H9 (cell line): Measurements from ENCODE around the gene DMD. TPM values are rescaled to one million over a fixed set of nuclear protein-coding genes. Genes with fewer than 3 reads are reported as not detected.

Source experiments
- DNase-seq: peaks from one replicate; pipeline ENCODE4 v3.0.0-alpha.2; 2017
- H2AFZ ChIP-seq: one replicate; pipeline ENCODE4 v1.6.1; 2013; ENCODE audit warnings: mild to moderate bottlenecking, low read length, control low read depth, moderate library complexity
- H2AK5ac ChIP-seq: 2 replicates; pipeline ENCODE4 v1.6.1; 2013; ENCODE audit warnings: low read length, control low read depth, mixed read lengths; ENCODE audit not compliant: insufficient read length
- H2BK120ac ChIP-seq: one replicate; pipeline ENCODE4 v1.6.1; 2013; ENCODE audit warnings: low read depth, mild to moderate bottlenecking, low read length, control low read depth, inconsistent platforms; ENCODE audit not compliant: poor library complexity, severe bottlenecking
- H2BK12ac ChIP-seq: 2 replicates; pipeline ENCODE4 v1.6.1; 2013; ENCODE audit warnings: low read length, control low read depth, mixed read lengths, low read depth; ENCODE audit not compliant: insufficient read length
- H2BK15ac ChIP-seq: 2 replicates; pipeline ENCODE4 v1.6.1; 2013; ENCODE audit warnings: low read depth, low read length, control low read depth
- H2BK20ac ChIP-seq: one replicate; pipeline ENCODE4 v1.6.1; 2013; ENCODE audit warnings: low read depth, mild to moderate bottlenecking, low read length, control low read depth, inconsistent platforms; ENCODE audit not compliant: poor library complexity, severe bottlenecking
- H2BK5ac ChIP-seq: 2 replicates; pipeline ENCODE4 v1.6.1; 2013; ENCODE audit warnings: low read length, control low read depth, mixed read lengths; ENCODE audit not compliant: insufficient read length
- H3K14ac ChIP-seq: 2 replicates; pipeline ENCODE4 v1.6.1; 2013; ENCODE audit warnings: low read length, control low read depth; ENCODE audit not compliant: insufficient read depth
- H3K18ac ChIP-seq: 2 replicates; pipeline ENCODE4 v1.6.1; 2013; ENCODE audit warnings: low read depth, mild to moderate bottlenecking, mixed read lengths, low read length, control low read depth; ENCODE audit not compliant: insufficient read length
- H3K23ac ChIP-seq: 2 replicates; pipeline ENCODE4 v1.6.1; 2013; ENCODE audit warnings: low read length, control low read depth, mixed read lengths, low read depth; ENCODE audit not compliant: insufficient read length
- H3K23me2 ChIP-seq: 2 replicates; pipeline ENCODE4 v1.6.1; 2013; ENCODE audit warnings: low read depth, mild to moderate bottlenecking, mixed read lengths, low read length, control low read depth; ENCODE audit not compliant: insufficient read length, poor library complexity, severe bottlenecking
- H3K27ac ChIP-seq: 2 replicates; pipeline ENCODE4 v1.5.1; 2013; ENCODE audit warnings: low read length, control low read depth, mixed read lengths, low read depth; ENCODE audit not compliant: insufficient read length
- H3K27me3 ChIP-seq: 2 replicates; pipeline ENCODE4 v1.6.1; 2013; ENCODE audit warnings: low read length, control low read depth, inconsistent platforms; ENCODE audit not compliant: insufficient read depth
- H3K4ac ChIP-seq: 2 replicates; pipeline ENCODE4 v1.6.1; 2013; ENCODE audit warnings: low read depth, mild to moderate bottlenecking, control low read depth, inconsistent platforms, low read length, moderate library complexity
- H3K4me1 ChIP-seq: 2 replicates; pipeline ENCODE4 v1.6.1; 2013; ENCODE audit warnings: low read length, control low read depth, inconsistent platforms; ENCODE audit not compliant: insufficient read depth
- H3K4me2 ChIP-seq: 2 replicates; pipeline ENCODE4 v1.6.1; 2013; ENCODE audit warnings: low read length, control low read depth, mixed read lengths; ENCODE audit not compliant: insufficient read length, insufficient read depth
- H3K56ac ChIP-seq: 2 replicates; pipeline ENCODE4 v1.6.1; 2013; ENCODE audit warnings: low read depth, mild to moderate bottlenecking, mixed read lengths, low read length, control low read depth; ENCODE audit not compliant: insufficient read length
- H3K79me1 ChIP-seq: 2 replicates; pipeline ENCODE4 v1.6.1; 2013; ENCODE audit warnings: low read depth, mild to moderate bottlenecking, moderate library complexity, low read length, control low read depth, inconsistent platforms; ENCODE audit not compliant: insufficient read depth, poor library complexity, severe bottlenecking
- H3K79me2 ChIP-seq: 2 replicates; pipeline ENCODE4 v1.6.1; 2013; ENCODE audit warnings: low read length, control low read depth, inconsistent platforms; ENCODE audit not compliant: insufficient read depth
- H3K9ac ChIP-seq: 2 replicates; pipeline ENCODE4 v1.6.1; 2013; ENCODE audit warnings: low read length, control low read depth, mixed read lengths; ENCODE audit not compliant: insufficient read length; ENCODE audit errors: extremely low read depth
- H3K9me3 ChIP-seq: one replicate; pipeline ENCODE4 v1.6.1; 2013; ENCODE audit warnings: low read depth, low read length, inconsistent platforms; ENCODE audit not compliant: control insufficient read depth
- H3T11ph ChIP-seq: one replicate; pipeline ENCODE4 v1.6.1; 2013; ENCODE audit warnings: mild to moderate bottlenecking, low read length, control low read depth, inconsistent platforms
- H4K20me1 ChIP-seq: one replicate; pipeline ENCODE4 v1.6.1; 2013; ENCODE audit not compliant: control insufficient read depth, insufficient read length, insufficient read depth
- H4K5ac ChIP-seq: 2 replicates; pipeline ENCODE4 v1.6.1; 2013; ENCODE audit warnings: low read depth, mild to moderate bottlenecking, mixed read lengths, low read length, control low read depth; ENCODE audit not compliant: insufficient read length
- H4K8ac ChIP-seq: replicated peaks from 2 replicates; pipeline ENCODE4 v1.6.1; 2013; ENCODE audit warnings: low read length, control low read depth, mixed read lengths, low read depth; ENCODE audit not compliant: insufficient read length
- H4K91ac ChIP-seq: 2 replicates; pipeline ENCODE4 v1.6.1; 2013; ENCODE audit warnings: low read depth, mild to moderate bottlenecking, moderate library complexity, mixed read lengths, low read length, control low read depth; ENCODE audit not compliant: insufficient read length
- H3K27ac Mint-ChIP-seq, 3 experiments: 2 replicates in 2 of 3; 3 replicates in 1 of 3; pipeline ENCODE4 v1.8.0; 2020 to 2021; ENCODE audit warnings: mixed read lengths in 3 of 3, mild to moderate bottlenecking in 1 of 3, moderate library complexity in 1 of 3
- H3K27me3 Mint-ChIP-seq: 2 replicates; pipeline ENCODE4 v1.8.0; 2021; ENCODE audit warnings: low read depth, mild to moderate bottlenecking, moderate library complexity, mixed read lengths
- H3K36me3 Mint-ChIP-seq, 3 experiments: 2 replicates in 2 of 3; 3 replicates in 1 of 3; pipeline ENCODE4 v1.8.0; 2020 to 2021; ENCODE audit warnings: low read depth in 3 of 3, mixed read lengths in 3 of 3; ENCODE audit not compliant: insufficient read depth in 1 of 3
- H3K4me1 Mint-ChIP-seq, 2 experiments: 2 replicates each; pipeline ENCODE4 v1.8.0; 2020; ENCODE audit warnings: mixed read lengths in 2 of 2
- H3K4me3 Mint-ChIP-seq, 2 experiments: 2 replicates in 1 of 2; 3 replicates in 1 of 2; pipeline ENCODE4 v1.8.0; 2020 to 2021; ENCODE audit warnings: mild to moderate bottlenecking in 2 of 2, mixed read lengths in 2 of 2, moderate library complexity in 1 of 2
- H3K9me3 Mint-ChIP-seq, 2 experiments: 2 replicates in 1 of 2; 3 replicates in 1 of 2; pipeline ENCODE4 v1.8.0; 2020; ENCODE audit warnings: mild to moderate bottlenecking in 2 of 2, mixed read lengths in 2 of 2, moderate library complexity in 1 of 2
- WGBS: extraction: QIAGEN DNeasy Blood & Tissue Kit; methylation state at CpG from one replicate; pipeline ENCODE4 v1.1.7; 2013; ENCODE audit warnings: missing lambda C conversion rate, low lambda C conversion rate, mixed read lengths; ENCODE audit not compliant: insufficient read length; ENCODE audit errors: extremely low coverage; 5-methylcytosine and 5-hydroxymethylcytosine counted together
- total RNA-seq: library from RNA; stranded (reverse); gene quantifications from 2 replicates; pipeline ENCODE4 v1.2.1, GENCODE V29; 2021
- TF ChIP-seq, protein P1 (sequence below): fragments of 200-600 bp; sonication (generic); conservative IDR thresholded peaks from 3 replicates; pipeline ENCODE4 v1.8.0; 2021; ENCODE audit warnings: antibody characterized with exemption, mild to moderate bottlenecking

DMD gene
- total RNA-seq, 1 experiment from 2014 or later: 3.8 TPM

DNA sequence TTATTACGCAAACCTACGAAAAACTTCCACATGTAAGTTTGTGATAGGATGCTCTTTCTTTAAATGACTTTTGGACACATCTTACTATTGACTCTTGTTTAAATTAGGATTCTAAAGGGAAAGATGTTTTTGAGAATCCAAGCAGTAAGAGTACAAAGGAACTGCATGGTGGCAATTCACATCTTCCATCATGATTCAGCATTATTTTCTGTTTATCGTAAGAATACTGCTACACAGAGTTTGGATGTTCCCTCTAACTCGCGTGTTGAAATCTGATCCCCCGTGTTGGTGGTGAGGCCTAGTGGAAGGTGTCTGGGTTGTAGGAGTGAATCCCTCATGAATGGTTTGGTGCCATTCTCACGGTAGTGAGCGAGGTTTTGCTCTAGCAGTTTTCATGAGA, 1767.7 kb downstream of the DMD start:
- no peak overlapping the region for H3K4ac ChIP-seq
- H3K4me3 Mint-ChIP-seq: no peak overlapping the region
- H3K14ac ChIP-seq: peak overlapping the region; percentile 57; the same call in 1 of the 2 replicates
- no peaks in the 10 kb centered on the region for H3K23me2 ChIP-seq
- H3T11ph ChIP-seq: no peak overlapping the region
- H2AFZ ChIP-seq: no peak overlapping the region
- no peaks in the 10 kb centered on the region for H4K20me1 ChIP-seq
- H4K8ac ChIP-seq: no peak overlapping the region
- H3K4me2 ChIP-seq: no peak overlapping the region
- TF ChIP-seq, protein P1, sequence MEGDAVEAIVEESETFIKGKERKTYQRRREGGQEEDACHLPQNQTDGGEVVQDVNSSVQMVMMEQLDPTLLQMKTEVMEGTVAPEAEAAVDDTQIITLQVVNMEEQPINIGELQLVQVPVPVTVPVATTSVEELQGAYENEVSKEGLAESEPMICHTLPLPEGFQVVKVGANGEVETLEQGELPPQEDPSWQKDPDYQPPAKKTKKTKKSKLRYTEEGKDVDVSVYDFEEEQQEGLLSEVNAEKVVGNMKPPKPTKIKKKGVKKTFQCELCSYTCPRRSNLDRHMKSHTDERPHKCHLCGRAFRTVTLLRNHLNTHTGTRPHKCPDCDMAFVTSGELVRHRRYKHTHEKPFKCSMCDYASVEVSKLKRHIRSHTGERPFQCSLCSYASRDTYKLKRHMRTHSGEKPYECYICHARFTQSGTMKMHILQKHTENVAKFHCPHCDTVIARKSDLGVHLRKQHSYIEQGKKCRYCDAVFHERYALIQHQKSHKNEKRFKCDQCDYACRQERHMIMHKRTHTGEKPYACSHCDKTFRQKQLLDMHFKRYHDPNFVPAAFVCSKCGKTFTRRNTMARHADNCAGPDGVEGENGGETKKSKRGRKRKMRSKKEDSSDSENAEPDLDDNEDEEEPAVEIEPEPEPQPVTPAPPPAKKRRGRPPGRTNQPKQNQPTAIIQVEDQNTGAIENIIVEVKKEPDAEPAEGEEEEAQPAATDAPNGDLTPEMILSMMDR: no peak
- H4K91ac ChIP-seq: no peak overlapping the region
- H3K9me3 ChIP-seq: no peaks in the 10 kb centered on the region
- no peak overlapping the region for H3K9ac ChIP-seq
- no peaks in the 10 kb centered on the region for H3K4me1 ChIP-seq
- H3K9me3 Mint-ChIP-seq: peaks cover 40 to 44% of the 10 kb centered on the region in 2 experiments
- H4K5ac ChIP-seq: no peak overlapping the region
- no peaks in the 10 kb centered on the region for H3K36me3 Mint-ChIP-seq
- DNase-seq: no peak
- H3K27me3 Mint-ChIP-seq: no peaks in the 10 kb centered on the region
- peak overlapping the region; percentile 73 for H2BK12ac ChIP-seq
- H3K56ac ChIP-seq: no peak overlapping the region
- no CpG with 5 or more reads among the region's 8 CpGs for WGBS
- no peaks in the 10 kb centered on the region for H3K79me1 ChIP-seq
- no peaks in the 10 kb centered on the region for H3K27me3 ChIP-seq
- H3K27ac ChIP-seq: no peak overlapping the region
- no peak overlapping the region for H2BK15ac ChIP-seq
- no peak overlapping the region for H2AK5ac ChIP-seq
- H2BK20ac ChIP-seq: no peak overlapping the region
- peak overlapping the region in 2 of 3 experiments; percentile 47 to 67; a peak in 3 of 7 replicates for H3K27ac Mint-ChIP-seq
- H2BK120ac ChIP-seq: no peak overlapping the region
- H2BK5ac ChIP-seq: no peak overlapping the region
- H3K23ac ChIP-seq: no peak overlapping the region
- peaks cover 3 to 4% of the 10 kb centered on the region in 2 experiments; a peak in 2 of 4 replicates for H3K4me1 Mint-ChIP-seq
- no peaks in the 10 kb centered on the region for H3K79me2 ChIP-seq
- H3K18ac ChIP-seq: no peak overlapping the region
